ENCODE measurements around the gene SCLY. TPM values are rescaled to one million over a fixed set of nuclear protein-coding genes. Genes with fewer than 3 reads are reported as not detected.
"Not testable (repeated sequence)": the region's sequence is repeated elsewhere in the genome, so short reads cannot be mapped to it uniquely, and the experiment has no call there.

SCLY gene
- total and polyA plus RNA-seq, 7 experiments from 2014 or later: 12.2 to 47.3 (median 24.4) TPM

DNA sequence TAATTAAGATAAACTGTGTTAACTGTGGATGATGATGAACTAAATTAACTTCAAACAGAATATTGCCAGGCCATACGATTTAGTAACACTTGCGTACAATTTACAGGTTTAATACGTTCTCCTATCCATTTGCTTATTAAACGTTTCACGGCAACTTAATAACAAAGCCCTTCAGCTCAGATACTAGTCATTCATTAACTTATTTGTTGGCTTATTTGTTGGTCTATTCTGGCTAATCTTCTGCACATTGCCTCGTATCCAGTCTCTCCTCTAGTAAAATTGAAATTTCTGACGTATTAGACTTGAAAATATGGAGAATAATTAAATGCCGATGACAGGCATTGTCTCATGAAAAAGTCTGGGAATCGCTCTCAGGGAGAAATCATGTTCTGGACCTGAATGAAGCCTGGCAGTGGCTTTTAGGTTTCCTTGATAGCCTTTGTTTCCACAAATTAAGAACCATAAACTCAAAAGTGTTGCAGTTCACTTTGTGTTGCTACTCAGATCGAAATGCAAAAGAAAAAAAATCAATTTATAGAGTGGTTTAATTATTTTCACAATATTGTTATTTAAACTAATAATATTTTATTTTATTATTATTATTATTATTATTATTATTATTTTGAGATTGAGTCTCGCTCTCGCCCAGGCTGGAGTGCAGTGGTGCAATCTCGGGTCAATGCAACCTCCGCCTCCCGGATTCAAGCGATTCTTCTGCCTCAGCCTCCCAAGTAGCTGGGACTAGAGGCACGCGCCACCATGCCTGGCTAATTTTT lies 4.5 kb downstream of the SCLY start:
- intact Hi-C loops (cut with micrococcal nuclease): no loop called here
- DNase-seq (no peak), ATAC-seq (no peak)
- CTCF ChIA-PET: interaction anchor here (0.7 kb wide), 1 partner anchor 210 kb away, joined by 3 read pairs; no protein-coding TSS in a partner anchor
- Mint-ChIP-seq H3K9me3 (peaks cover 0 to 11% (median 0%) of the 10 kb centered on the region in 11 donors), H3K4me1 (peaks cover 20 to 74% (median 40%) of the 10 kb centered on the region in 7 donors), H3K36me3 (peaks cover 8 to 51% (median 39%) of the 10 kb centered on the region in 5 donors), H3K27ac (no peak overlapping the region), H3K4me3 (no peak overlapping the region), H3K27me3 (no peaks in the 10 kb centered on the region)
- H3K36me3 ChIP-seq (ENCODE audit: control insufficient read depth in 2 of 3, insufficient read depth in 3 of 3, low read length in 3 of 3): peaks cover 0 to 23% (median 0%) of the 10 kb centered on the region in 3 experiments
- POLR2A ChIA-PET: interaction anchor here (0.6 to 0.9 kb wide), 3 partner anchors 9 to 12 kb away, joined by 3 to 5 read pairs (median 5); no protein-coding TSS in a partner anchor
- H3K27me3 ChIP-seq (ENCODE audit: control insufficient read depth in 2 of 2, insufficient read depth in 2 of 2, low read length in 2 of 2): no peaks in the 10 kb centered on the region
- peaks cover 21 to 32% of the 10 kb centered on the region in 2 donors for H3K4me1 ChIP-seq (ENCODE audit: control insufficient read depth in 2 of 2, insufficient read depth in 2 of 2, low read length in 2 of 2)
- H3K27ac ChIP-seq (ENCODE audit: low read depth, low read length): no peak overlapping the region
- H3K9me3 ChIP-seq (ENCODE audit: control insufficient read depth in 2 of 3, low read length in 3 of 3): no peaks in the 10 kb centered on the region
- H3K4me3 ChIP-seq (ENCODE audit: low read length): no peak overlapping the region

DNA sequence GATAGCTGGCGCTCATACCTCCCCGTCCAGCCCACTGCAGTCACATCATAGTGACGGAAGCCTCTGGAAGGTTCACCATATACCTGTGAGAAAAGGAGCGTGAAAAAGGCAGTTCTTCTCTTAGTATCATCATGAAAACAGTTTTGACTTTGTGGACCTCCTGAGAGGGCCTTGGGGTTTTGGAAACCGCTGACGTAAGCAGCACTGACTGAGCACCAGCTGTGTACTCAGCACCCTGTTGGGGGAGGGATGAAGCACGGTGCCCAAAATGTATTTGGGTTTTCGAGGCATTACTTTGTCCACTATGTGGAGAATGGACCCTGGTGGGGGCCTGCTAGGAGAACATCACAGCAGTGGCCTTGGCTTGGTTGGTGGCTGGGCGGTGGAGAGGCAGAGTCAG lies 5.4 kb downstream of the SCLY start:
- Histone ChIP-seq H3K27ac (ENCODE audit: low read depth, low read length) (no peak overlapping the region), H3K36me3 (ENCODE audit: control insufficient read depth in 2 of 3, insufficient read depth in 3 of 3, low read length in 3 of 3) (peaks cover 0 to 20% (median 0%) of the 10 kb centered on the region in 3 experiments), H3K27me3 (ENCODE audit: control insufficient read depth in 2 of 2, insufficient read depth in 2 of 2, low read length in 2 of 2) (no peaks in the 10 kb centered on the region), H3K4me3 (ENCODE audit: low read length) (no peak overlapping the region), H3K9me3 (ENCODE audit: control insufficient read depth in 2 of 3, low read length in 3 of 3) (no peaks in the 10 kb centered on the region), H3K4me1 (ENCODE audit: control insufficient read depth in 2 of 2, insufficient read depth in 2 of 2, low read length in 2 of 2) (peaks cover 21 to 39% of the 10 kb centered on the region in 2 donors)
- Mint-ChIP-seq H3K36me3 (peaks cover 8 to 51% (median 39%) of the 10 kb centered on the region in 5 donors), H3K9me3 (peaks cover 0 to 11% (median 0%) of the 10 kb centered on the region in 11 donors), H3K27me3 (no peaks in the 10 kb centered on the region), H3K27ac (peak overlapping the region in 4 of 9 donors; percentile 1 to 70 (median 30)), H3K4me3 (peak overlapping the region in 1 of 10 donors; percentile 13), H3K4me1 (peaks cover 17 to 73% (median 39%) of the 10 kb centered on the region in 7 donors)
- DNase-seq: no peak
- ChIA-PET POLR2A (interaction anchor here (0.8 kb wide), 1 partner anchor 11 kb away, joined by 3 read pairs; no protein-coding TSS in a partner anchor), CTCF (no interaction called here)
- no peak for ATAC-seq
- intact Hi-C loops (cut with micrococcal nuclease): no loop called here

DNA sequence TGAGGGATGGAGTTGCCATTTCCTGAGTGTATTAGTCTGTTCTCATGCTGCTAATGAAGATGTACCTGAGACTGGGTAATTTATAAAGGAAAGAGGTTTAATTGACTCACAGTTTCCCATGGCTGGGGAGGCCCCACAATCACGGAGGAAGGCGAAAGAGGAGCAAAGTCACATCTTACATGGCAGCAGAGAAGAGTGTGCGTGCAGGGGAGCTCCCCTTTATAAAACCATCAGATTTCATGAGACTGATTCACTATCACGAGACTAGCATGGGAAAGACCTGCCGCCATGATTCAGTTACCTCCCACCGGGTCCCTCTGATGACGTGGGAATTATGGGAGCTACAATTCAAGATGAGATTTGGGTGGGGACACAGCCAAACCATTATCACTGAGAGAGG lies 5.9 kb downstream of the SCLY start:
- POLR2A ChIA-PET; ATAC-seq; DNase-seq; H3K27me3 ChIP-seq (ENCODE audit: control insufficient read depth in 2 of 2, insufficient read depth in 2 of 2, low read length in 2 of 2); H3K27me3 Mint-ChIP-seq; H3K27ac ChIP-seq (ENCODE audit: low read depth, low read length); intact Hi-C loops (cut with micrococcal nuclease); CTCF ChIA-PET; H3K4me3 ChIP-seq (ENCODE audit: low read length); H3K9me3 ChIP-seq (ENCODE audit: control insufficient read depth in 2 of 3, low read length in 3 of 3): not testable (repeated sequence)
- Mint-ChIP-seq H3K27ac (peak overlapping the region in 3 of 9 donors; percentile 1 to 41 (median 36)), H3K4me1 (peaks cover 12 to 71% (median 36%) of the 10 kb centered on the region in 7 donors), H3K36me3 (peaks cover 11 to 49% (median 42%) of the 10 kb centered on the region in 5 donors), H3K4me3 (peak overlapping the region in 1 of 10 donors; percentile 13), H3K9me3 (peaks cover 0 to 11% (median 0%) of the 10 kb centered on the region in 11 donors)
- Histone ChIP-seq H3K4me1 (ENCODE audit: control insufficient read depth in 2 of 2, insufficient read depth in 2 of 2, low read length in 2 of 2) (peaks cover 20 to 36% of the 10 kb centered on the region in 2 donors), H3K36me3 (ENCODE audit: control insufficient read depth in 2 of 3, insufficient read depth in 3 of 3, low read length in 3 of 3) (peaks cover 0 to 19% (median 0%) of the 10 kb centered on the region in 3 experiments)

DNA sequence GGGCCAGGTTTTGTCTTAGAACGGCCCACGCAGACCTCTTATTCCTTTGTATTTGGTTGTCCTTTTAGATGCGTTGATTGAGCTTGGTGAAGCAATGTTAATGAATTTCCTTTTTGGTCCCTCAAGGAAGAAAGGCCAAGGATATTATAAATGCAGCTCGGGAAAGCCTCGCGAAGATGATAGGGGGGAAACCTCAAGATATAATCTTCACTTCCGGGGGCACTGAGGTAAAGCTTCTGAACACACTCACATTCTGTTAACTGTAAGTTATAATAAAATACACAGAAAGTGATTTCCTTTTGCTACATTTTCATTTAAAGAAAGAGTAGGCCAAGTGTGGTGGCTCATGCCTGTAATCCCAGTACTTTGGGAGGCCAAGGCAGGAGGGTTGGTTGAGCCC lies 7.1 kb downstream of the SCLY start:
- ChIA-PET POLR2A (no interaction called here), CTCF (no interaction called here)
- Histone ChIP-seq H3K4me1 (ENCODE audit: control insufficient read depth in 2 of 2, insufficient read depth in 2 of 2, low read length in 2 of 2) (peaks cover 17 to 34% of the 10 kb centered on the region in 2 donors), H3K27me3 (ENCODE audit: control insufficient read depth in 2 of 2, insufficient read depth in 2 of 2, low read length in 2 of 2) (no peaks in the 10 kb centered on the region), H3K36me3 (ENCODE audit: control insufficient read depth in 2 of 3, insufficient read depth in 3 of 3, low read length in 3 of 3) (peaks cover 0 to 19% (median 0%) of the 10 kb centered on the region in 3 experiments), H3K4me3 (ENCODE audit: low read length) (no peak overlapping the region), H3K9me3 (ENCODE audit: control insufficient read depth in 2 of 3, low read length in 3 of 3) (no peaks in the 10 kb centered on the region), H3K27ac (ENCODE audit: low read depth, low read length) (no peak overlapping the region)
- Mint-ChIP-seq H3K27ac (peak overlapping the region; percentile 6 to 87 (median 51)), H3K27me3 (no peaks in the 10 kb centered on the region), H3K9me3 (peaks cover 0 to 22% (median 0%) of the 10 kb centered on the region in 11 donors), H3K36me3 (peaks cover 15 to 60% (median 54%) of the 10 kb centered on the region in 5 donors), H3K4me3 (peak overlapping the region in 2 of 10 donors; percentile 16 to 76), H3K4me1 (peaks cover 10 to 71% (median 35%) of the 10 kb centered on the region in 7 donors)
- DNase-seq: no peak
- intact Hi-C loops (cut with micrococcal nuclease): no loop called here
- no peak for ATAC-seq

DNA sequence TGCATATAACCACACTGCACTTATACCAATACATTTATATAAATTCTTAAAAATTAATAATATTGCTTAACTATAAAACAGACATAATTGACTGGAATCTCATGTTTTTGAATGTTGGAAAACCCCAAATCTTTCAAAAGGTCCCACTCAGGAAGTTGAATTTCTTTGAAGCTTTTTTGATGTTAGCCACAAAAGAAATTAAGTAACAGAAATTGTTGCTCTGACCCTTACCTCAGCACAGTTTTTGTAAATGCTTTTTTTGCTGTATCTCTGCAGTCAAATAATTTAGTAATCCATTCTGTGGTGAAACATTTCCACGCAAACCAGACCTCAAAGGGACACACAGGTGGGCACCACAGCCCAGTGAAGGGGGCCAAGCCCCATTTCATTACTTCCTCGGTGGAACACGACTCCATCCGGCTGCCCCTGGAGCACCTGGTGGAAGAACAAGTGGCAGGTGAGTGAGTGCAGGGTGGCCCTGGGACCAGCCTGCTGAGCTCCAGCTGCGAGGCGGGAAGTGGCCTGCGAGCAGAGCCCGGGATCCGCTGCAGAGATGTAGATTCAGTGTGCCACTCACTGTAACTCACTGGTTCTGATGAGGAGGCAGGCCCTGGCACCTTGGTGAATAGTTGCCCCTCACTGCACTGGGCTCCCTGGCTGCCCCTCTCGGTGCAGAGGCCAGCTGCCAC lies 8.4 kb downstream of the SCLY start:
- H3K27ac Mint-ChIP-seq: peak overlapping the region in 8 of 9 donors; percentile 33 to 89 (median 79)
- H3K36me3 ChIP-seq (ENCODE audit: control insufficient read depth in 2 of 3, insufficient read depth in 3 of 3, low read length in 3 of 3): peaks cover 0 to 19% (median 0%) of the 10 kb centered on the region in 3 experiments
- peaks cover 0 to 24% (median 0%) of the 10 kb centered on the region in 11 donors for H3K9me3 Mint-ChIP-seq
- H3K9me3 ChIP-seq (ENCODE audit: control insufficient read depth in 2 of 3, low read length in 3 of 3): no peaks in the 10 kb centered on the region
- H3K27me3 Mint-ChIP-seq: no peaks in the 10 kb centered on the region
- peak overlapping the region in 9 of 10 donors; percentile 22 to 81 (median 66) for H3K4me3 Mint-ChIP-seq
- no peak overlapping the region for H3K4me3 ChIP-seq (ENCODE audit: low read length)
- H3K27me3 ChIP-seq (ENCODE audit: control insufficient read depth in 2 of 2, insufficient read depth in 2 of 2, low read length in 2 of 2): no peaks in the 10 kb centered on the region
- H3K27ac ChIP-seq (ENCODE audit: low read depth, low read length): peak overlapping the region; percentile 37
- ATAC-seq (peak; percentile 27), DNase-seq (no peak)
- peaks cover 17 to 34% of the 10 kb centered on the region in 2 donors for H3K4me1 ChIP-seq (ENCODE audit: control insufficient read depth in 2 of 2, insufficient read depth in 2 of 2, low read length in 2 of 2)
- intact Hi-C loops (cut with micrococcal nuclease): no loop called here
- CTCF ChIA-PET: interaction anchor here (0.6 kb wide), 1 partner anchor 208 kb away, joined by 3 read pairs; no protein-coding TSS in a partner anchor
- peaks cover 10 to 59% (median 34%) of the 10 kb centered on the region in 7 donors for H3K4me1 Mint-ChIP-seq
- POLR2A ChIA-PET: interaction anchor here (1.0 kb wide), 1 partner anchor 8 kb away, joined by 3 read pairs; the partner anchor contains the start of gene SCLY
- H3K36me3 Mint-ChIP-seq: peaks cover 15 to 69% (median 63%) of the 10 kb centered on the region in 5 donors

DNA sequence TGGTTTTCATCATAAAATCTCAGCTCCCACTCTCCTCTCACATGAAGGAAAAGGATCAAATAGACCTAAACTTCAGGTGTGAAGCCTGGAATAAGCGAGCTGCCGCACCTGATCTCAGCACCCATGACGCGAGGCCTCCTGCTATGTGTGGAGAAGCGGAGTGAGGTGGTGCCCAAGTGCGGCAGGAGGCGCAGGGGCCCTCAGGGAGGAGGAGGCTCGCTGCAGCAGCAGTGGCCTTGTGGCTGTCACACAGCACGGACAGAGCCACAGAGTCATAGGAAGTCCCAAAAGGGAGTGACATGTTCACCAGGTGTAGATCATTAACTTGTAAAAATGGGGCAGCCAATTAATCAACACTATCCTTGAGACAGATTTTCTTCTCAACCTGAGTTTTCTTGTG lies 9.1 kb downstream of the SCLY start:
- H3K27ac Mint-ChIP-seq: peak overlapping the region in 4 of 9 donors; percentile 40 to 81 (median 81)
- no peak for ATAC-seq

More for the DNA sequence above, 9.1 kb downstream of the SCLY start:
- CTCF ChIA-PET: no interaction called here
- Histone ChIP-seq H3K27ac (ENCODE audit: low read depth, low read length) (no peak overlapping the region), H3K27me3 (ENCODE audit: control insufficient read depth in 2 of 2, insufficient read depth in 2 of 2, low read length in 2 of 2) (no peaks in the 10 kb centered on the region), H3K36me3 (ENCODE audit: control insufficient read depth in 2 of 3, insufficient read depth in 3 of 3, low read length in 3 of 3) (peaks cover 0 to 19% (median 0%) of the 10 kb centered on the region in 3 experiments), H3K9me3 (ENCODE audit: control insufficient read depth in 2 of 3, low read length in 3 of 3) (no peaks in the 10 kb centered on the region), H3K4me3 (ENCODE audit: low read length) (no peak overlapping the region), H3K4me1 (ENCODE audit: control insufficient read depth in 2 of 2, insufficient read depth in 2 of 2, low read length in 2 of 2) (peaks cover 17 to 34% of the 10 kb centered on the region in 2 donors)
- intact Hi-C loops (cut with micrococcal nuclease): no loop called here
- POLR2A ChIA-PET: interaction anchor here (1.0 kb wide), 1 partner anchor 9 kb away, joined by 3 read pairs; the partner anchor contains the start of gene SCLY
- Mint-ChIP-seq H3K27me3 (no peaks in the 10 kb centered on the region), H3K4me3 (peak overlapping the region in 7 of 10 donors; percentile 20 to 76 (median 42)), H3K36me3 (peaks cover 18 to 72% (median 64%) of the 10 kb centered on the region in 5 donors), H3K9me3 (peaks cover 0 to 24% (median 0%) of the 10 kb centered on the region in 11 donors), H3K4me1 (peaks cover 11 to 57% (median 34%) of the 10 kb centered on the region in 7 donors)
- DNase-seq: no peak

All from naive thymus-derived CD4-positive, alpha-beta T cell (primary cell).